Measurements from ENCODE around the gene CD99L2. TPM values are rescaled to one million over a fixed set of nuclear protein-coding genes. Genes with fewer than 3 reads are reported as not detected.
"Not testable (repeated sequence)": the region's sequence is repeated elsewhere in the genome, so short reads cannot be mapped to it uniquely, and the experiment has no call there.

CD99L2 gene
- total RNA-seq, 1 experiment from 2014 or later: 42.4 TPM

- H3K9me3 Mint-ChIP-seq (ENCODE audit: unreplicated experiment): no peaks in the 10 kb centered on the region
- no peaks in the 10 kb centered on the region for H3K4me1 Mint-ChIP-seq (ENCODE audit: insufficient read depth, unreplicated experiment)
- no peak overlapping the region for H3K27ac Mint-ChIP-seq (ENCODE audit: low read depth, unreplicated experiment)
- H3K27me3 Mint-ChIP-seq (ENCODE audit: insufficient read depth, unreplicated experiment): no peaks in the 10 kb centered on the region
- peaks cover 28% of the 10 kb centered on the region for H3K36me3 Mint-ChIP-seq (ENCODE audit: insufficient read depth, unreplicated experiment)
- POLR2A ChIA-PET: interaction anchor here (0.9 kb wide), 1 partner anchor 16 kb away, joined by 3 read pairs; no protein-coding TSS in a partner anchor
- CTCF ChIA-PET: no interaction called here
- H3K4me3 Mint-ChIP-seq (ENCODE audit: unreplicated experiment): no peak overlapping the region
- TF ChIP-seq CTCF (IDR thresholded peaks at IDR 0.05; ENCODE audit: unreplicated experiment): no peak
- intact Hi-C loops (cut with micrococcal nuclease): no loop called here
- DNase-seq (ENCODE audit: unreplicated experiment): no peak
- no TSS peak for BruUV-seq (replicated peaks)
Measured at GRCh38 chrX:150833454-150834056, 64.9 kb downstream of the CD99L2 start.

- H3K36me3 Mint-ChIP-seq (ENCODE audit: insufficient read depth, unreplicated experiment): peaks cover 28% of the 10 kb centered on the region
- no peaks in the 10 kb centered on the region for H3K9me3 Mint-ChIP-seq (ENCODE audit: unreplicated experiment)
- no peak for DNase-seq (ENCODE audit: unreplicated experiment)
- TF ChIP-seq CTCF (IDR thresholded peaks at IDR 0.05; ENCODE audit: unreplicated experiment): no peak
- CTCF ChIA-PET: no interaction called here
- no peak overlapping the region for H3K27ac Mint-ChIP-seq (ENCODE audit: low read depth, unreplicated experiment)
- POLR2A ChIA-PET: no interaction called here
- intact Hi-C loops (cut with micrococcal nuclease): no loop called here
- H3K4me3 Mint-ChIP-seq (ENCODE audit: unreplicated experiment): no peak overlapping the region
- H3K4me1 Mint-ChIP-seq (ENCODE audit: insufficient read depth, unreplicated experiment): no peaks in the 10 kb centered on the region
- no TSS peak for BruUV-seq (replicated peaks)
- H3K27me3 Mint-ChIP-seq (ENCODE audit: insufficient read depth, unreplicated experiment): no peaks in the 10 kb centered on the region
Measured at GRCh38 chrX:150831863-150832262, 66.6 kb downstream of the CD99L2 start.

- H3K27me3 Mint-ChIP-seq (ENCODE audit: insufficient read depth, unreplicated experiment): no peaks in the 10 kb centered on the region
- TF ChIP-seq CTCF (IDR thresholded peaks at IDR 0.05; ENCODE audit: unreplicated experiment): no peak
- intact Hi-C loops (cut with micrococcal nuclease): no loop called here
- H3K4me1 Mint-ChIP-seq (ENCODE audit: insufficient read depth, unreplicated experiment): no peaks in the 10 kb centered on the region
- H3K27ac Mint-ChIP-seq (ENCODE audit: low read depth, unreplicated experiment): no peak overlapping the region
- no TSS peak for BruUV-seq (replicated peaks)
- ChIA-PET CTCF (no interaction called here), POLR2A (no interaction called here)
- DNase-seq (ENCODE audit: unreplicated experiment): no peak
- H3K4me3 Mint-ChIP-seq (ENCODE audit: unreplicated experiment): no peak overlapping the region
- H3K9me3 Mint-ChIP-seq (ENCODE audit: unreplicated experiment): peaks cover 10% of the 10 kb centered on the region
- H3K36me3 Mint-ChIP-seq (ENCODE audit: insufficient read depth, unreplicated experiment): peaks cover 17% of the 10 kb centered on the region
Measured at GRCh38 chrX:150828785-150829184, 69.7 kb downstream of the CD99L2 start.

GRCh38 chrX:150824352-150824751 is 74.1 kb downstream of the CD99L2 start:
- CTCF ChIA-PET; BruUV-seq (replicated peaks); H3K4me1 Mint-ChIP-seq (ENCODE audit: insufficient read depth, unreplicated experiment); H3K4me3 Mint-ChIP-seq (ENCODE audit: unreplicated experiment); POLR2A ChIA-PET; intact Hi-C loops (cut with micrococcal nuclease); H3K27me3 Mint-ChIP-seq (ENCODE audit: insufficient read depth, unreplicated experiment); H3K27ac Mint-ChIP-seq (ENCODE audit: low read depth, unreplicated experiment); DNase-seq (ENCODE audit: unreplicated experiment): not testable (repeated sequence)
- Mint-ChIP-seq H3K36me3 (ENCODE audit: insufficient read depth, unreplicated experiment) (peaks cover 16% of the 10 kb centered on the region), H3K9me3 (ENCODE audit: unreplicated experiment) (peaks cover 20% of the 10 kb centered on the region)

GRCh38 chrX:150823826-150824225 is 74.6 kb downstream of the CD99L2 start:
- H3K36me3 Mint-ChIP-seq (ENCODE audit: insufficient read depth, unreplicated experiment): peaks cover 13% of the 10 kb centered on the region
- H3K4me3 Mint-ChIP-seq (ENCODE audit: unreplicated experiment); BruUV-seq (replicated peaks); H3K27ac Mint-ChIP-seq (ENCODE audit: low read depth, unreplicated experiment); H3K4me1 Mint-ChIP-seq (ENCODE audit: insufficient read depth, unreplicated experiment); DNase-seq (ENCODE audit: unreplicated experiment); H3K27me3 Mint-ChIP-seq (ENCODE audit: insufficient read depth, unreplicated experiment); intact Hi-C loops (cut with micrococcal nuclease); CTCF ChIA-PET; POLR2A ChIA-PET: not testable (repeated sequence)
- H3K9me3 Mint-ChIP-seq (ENCODE audit: unreplicated experiment): peaks cover 20% of the 10 kb centered on the region
